Chondrocyte (in vitro differentiated cells): ENCODE data around the gene PACS1. TPM values are rescaled to one million over a fixed set of nuclear protein-coding genes. Genes with fewer than 3 reads are reported as not detected.

ENCODE experiments used
- DNase-seq: peaks from one replicate; pipeline ENCODE4 v3.0.0; 2021; ENCODE audit warnings: mixed read lengths, low spot score
- H3K27ac Mint-ChIP-seq: one replicate; pipeline ENCODE4 v1.8.0; 2021; ENCODE audit warnings: mild to moderate bottlenecking, moderate library complexity, mixed read lengths; ENCODE audit not compliant: unreplicated experiment
- H3K27me3 Mint-ChIP-seq: 2 replicates; pipeline ENCODE4 v1.8.0; 2021; ENCODE audit warnings: low read depth, mixed read lengths
- H3K36me3 Mint-ChIP-seq: 2 replicates; pipeline ENCODE4 v1.8.0; 2021; ENCODE audit warnings: low read depth, mixed read lengths
- H3K4me1 Mint-ChIP-seq: 2 replicates; pipeline ENCODE4 v1.8.0; 2021; ENCODE audit warnings: low read depth, mild to moderate bottlenecking, mixed read lengths
- H3K4me3 Mint-ChIP-seq: one replicate; pipeline ENCODE4 v1.8.0; 2021; ENCODE audit warnings: mild to moderate bottlenecking, moderate library complexity, mixed read lengths; ENCODE audit not compliant: unreplicated experiment
- H3K9me3 Mint-ChIP-seq: 2 replicates; pipeline ENCODE4 v1.8.0; 2021; ENCODE audit warnings: low read depth, mixed read lengths
- total RNA-seq: library from RNA; stranded (reverse); gene quantifications from 3 replicates; pipeline ENCODE4 v1.2.1, GENCODE V29; 2021
- TF ChIP-seq, protein P1 (sequence below): fragments of 200-600 bp; sonication (generic); IDR thresholded peaks from 2 replicates; pipeline ENCODE4 v1.5.0; 2021; ENCODE audit warnings: antibody characterized with exemption, mild to moderate bottlenecking, moderate library complexity

PACS1 gene
- total RNA-seq, 1 donor from 2014 or later = 90.7 TPM

DNA sequence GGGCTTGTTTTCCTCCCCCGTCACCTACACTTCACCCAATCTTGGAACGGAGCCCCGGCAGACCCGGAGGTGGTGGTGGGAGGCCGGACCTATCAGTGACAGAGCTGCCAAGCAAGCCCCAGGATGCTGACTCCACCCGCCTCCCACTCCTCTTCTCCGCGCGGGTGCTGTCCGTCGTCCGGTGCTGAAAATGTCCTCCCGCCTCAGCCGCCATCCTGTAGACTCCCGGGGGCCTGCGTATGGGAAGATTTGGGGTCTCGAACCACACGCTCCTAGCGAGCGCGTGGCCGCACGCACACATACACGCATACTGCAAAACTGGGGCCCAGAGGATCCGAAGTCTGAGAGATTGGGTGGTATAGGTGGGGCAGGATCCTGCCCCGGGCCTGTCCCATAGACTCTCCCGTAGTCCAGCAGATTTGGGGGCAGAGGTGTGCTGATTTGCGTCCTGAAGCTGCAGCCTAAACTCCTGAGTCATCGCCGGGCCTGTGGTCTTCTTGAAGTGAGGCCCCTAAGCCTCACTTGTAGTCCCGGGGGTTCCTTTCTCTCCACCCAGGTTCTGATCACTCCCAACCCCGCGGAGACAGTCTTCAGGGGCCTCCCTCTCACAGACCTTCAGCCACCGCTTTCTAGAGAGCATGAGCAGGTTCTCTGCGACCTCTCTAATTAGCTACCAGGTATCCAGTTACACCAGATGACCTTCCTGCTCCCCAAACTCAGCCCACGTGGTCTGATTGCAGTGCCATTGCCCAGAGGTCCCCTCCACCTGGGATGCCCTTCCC, 219.7 kb downstream of the PACS1 start:
- Mint-ChIP-seq H3K4me1 (peaks cover 43% of the 10 kb centered on the region), H3K4me3 (peak overlapping the region; percentile 87), H3K27ac (peak overlapping the region; percentile 98), H3K27me3 (peaks cover 5% of the 10 kb centered on the region), H3K36me3 (no peaks in the 10 kb centered on the region), H3K9me3 (no peaks in the 10 kb centered on the region)
- TF ChIP-seq, protein P1, sequence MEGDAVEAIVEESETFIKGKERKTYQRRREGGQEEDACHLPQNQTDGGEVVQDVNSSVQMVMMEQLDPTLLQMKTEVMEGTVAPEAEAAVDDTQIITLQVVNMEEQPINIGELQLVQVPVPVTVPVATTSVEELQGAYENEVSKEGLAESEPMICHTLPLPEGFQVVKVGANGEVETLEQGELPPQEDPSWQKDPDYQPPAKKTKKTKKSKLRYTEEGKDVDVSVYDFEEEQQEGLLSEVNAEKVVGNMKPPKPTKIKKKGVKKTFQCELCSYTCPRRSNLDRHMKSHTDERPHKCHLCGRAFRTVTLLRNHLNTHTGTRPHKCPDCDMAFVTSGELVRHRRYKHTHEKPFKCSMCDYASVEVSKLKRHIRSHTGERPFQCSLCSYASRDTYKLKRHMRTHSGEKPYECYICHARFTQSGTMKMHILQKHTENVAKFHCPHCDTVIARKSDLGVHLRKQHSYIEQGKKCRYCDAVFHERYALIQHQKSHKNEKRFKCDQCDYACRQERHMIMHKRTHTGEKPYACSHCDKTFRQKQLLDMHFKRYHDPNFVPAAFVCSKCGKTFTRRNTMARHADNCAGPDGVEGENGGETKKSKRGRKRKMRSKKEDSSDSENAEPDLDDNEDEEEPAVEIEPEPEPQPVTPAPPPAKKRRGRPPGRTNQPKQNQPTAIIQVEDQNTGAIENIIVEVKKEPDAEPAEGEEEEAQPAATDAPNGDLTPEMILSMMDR = no peak
- DNase-seq = no peak

DNA sequence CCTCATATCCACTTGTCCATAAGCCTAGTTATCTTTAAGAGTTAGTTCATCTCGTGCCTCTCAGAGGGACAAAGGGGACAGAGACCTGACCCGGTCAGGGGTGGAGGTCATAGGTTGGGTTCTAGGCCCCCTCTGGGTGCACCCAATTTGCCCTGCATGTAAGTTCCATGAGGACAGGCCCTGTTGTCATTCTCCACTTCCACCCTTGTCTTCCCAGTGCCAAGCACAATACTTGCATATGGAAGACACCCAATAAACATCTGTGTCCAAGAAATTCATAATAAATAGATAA, 220.2 kb downstream of the PACS1 start:
- DNase-seq = no peak
- H3K27me3 Mint-ChIP-seq = peaks cover 5% of the 10 kb centered on the region
- no peaks in the 10 kb centered on the region for H3K9me3 Mint-ChIP-seq
- H3K4me3 Mint-ChIP-seq = peak overlapping the region; percentile 87
- H3K27ac Mint-ChIP-seq = no peak overlapping the region
- TF ChIP-seq, protein P1 = no peak
- no peaks in the 10 kb centered on the region for H3K36me3 Mint-ChIP-seq
- H3K4me1 Mint-ChIP-seq = peaks cover 43% of the 10 kb centered on the region

DNA sequence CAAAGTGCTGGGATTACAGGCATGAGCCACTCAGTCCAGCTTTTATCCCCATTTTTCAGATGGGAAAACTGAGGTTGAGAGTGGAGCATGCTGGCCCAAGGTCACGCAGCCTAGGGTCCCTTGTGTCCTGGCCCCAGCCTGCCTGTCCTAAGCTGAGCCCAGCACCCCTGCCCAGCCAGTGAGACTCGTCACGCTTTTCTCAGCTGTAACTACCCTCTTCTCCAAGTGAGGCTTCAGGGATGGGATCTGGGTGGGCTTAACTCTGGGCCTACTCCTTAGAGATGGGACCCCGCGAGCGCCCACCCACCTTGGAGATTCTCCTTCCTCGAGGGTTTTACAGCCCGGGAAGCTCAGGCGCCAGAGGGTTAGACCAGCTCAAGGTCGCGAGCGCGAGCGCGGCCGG, 221.2 kb downstream of the PACS1 start:
- H3K36me3 Mint-ChIP-seq = peaks cover 2% of the 10 kb centered on the region
- no peak overlapping the region for H3K27ac Mint-ChIP-seq
- H3K4me1 Mint-ChIP-seq = peaks cover 39% of the 10 kb centered on the region
- H3K27me3 Mint-ChIP-seq = peaks cover 5% of the 10 kb centered on the region
- no peaks in the 10 kb centered on the region for H3K9me3 Mint-ChIP-seq
- DNase-seq = no peak
- H3K4me3 Mint-ChIP-seq = no peak overlapping the region
- TF ChIP-seq, protein P1 = no peak

DNA sequence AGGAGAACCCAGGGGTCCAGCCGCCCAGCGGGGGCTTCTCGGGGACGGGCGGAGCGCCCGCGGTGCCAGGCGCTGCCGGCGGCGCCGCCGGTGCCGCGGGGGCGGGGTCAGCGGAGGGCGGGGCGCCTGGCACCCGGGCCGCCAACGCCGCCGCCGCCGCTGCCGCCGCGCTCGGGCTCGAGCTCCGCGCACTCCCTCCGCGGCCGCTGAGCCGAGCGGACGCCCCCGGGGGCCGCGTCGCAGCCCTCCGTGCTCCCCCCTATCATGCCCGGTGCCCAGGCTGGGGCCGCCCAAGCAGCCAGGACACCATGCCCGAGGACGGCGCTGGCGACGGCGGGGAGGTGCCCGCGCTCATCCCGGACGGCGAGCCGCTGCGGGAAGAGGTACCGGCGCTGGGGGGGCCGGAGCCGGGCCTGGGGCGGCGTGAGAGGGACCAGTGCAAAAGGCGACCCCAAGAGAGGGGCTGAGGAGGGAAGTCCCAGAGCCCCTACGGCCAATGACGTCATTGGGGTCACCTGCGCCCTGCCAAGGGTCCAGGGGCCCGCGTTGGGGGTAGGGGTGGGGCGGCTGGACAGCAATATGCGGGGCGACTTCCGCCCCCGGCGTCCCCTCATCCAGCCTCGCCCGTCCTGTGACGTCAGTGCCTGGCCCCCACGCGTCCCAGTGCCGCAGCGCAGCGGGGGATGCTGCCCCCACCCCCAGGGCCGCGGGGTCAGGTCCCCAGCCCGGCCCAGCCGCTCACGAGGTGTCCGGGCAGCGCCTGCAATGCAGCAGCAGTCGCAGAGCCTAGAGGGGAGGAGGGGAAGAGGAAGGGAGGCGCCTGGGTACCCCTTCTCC, 221.9 kb downstream of the PACS1 start, which contains the start of gene TMEM151A:
TSS of gene TMEM151A (plus strand) at position 189 of the 837 bp plus-strand sequence. CDS start at position 309, 120 bp downstream.
- Mint-ChIP-seq H3K27me3 (peaks cover 5% of the 10 kb centered on the region), H3K36me3 (peaks cover 3% of the 10 kb centered on the region), H3K4me3 (peak within 1 kb of the TSS; percentile 87), H3K27ac (no peak within 1 kb of the TSS), H3K4me1 (peaks cover 34% of the 10 kb centered on the region), H3K9me3 (no peaks in the 10 kb centered on the region)
- DNase-seq = no peak
- TF ChIP-seq, protein P1 = no peak

DNA sequence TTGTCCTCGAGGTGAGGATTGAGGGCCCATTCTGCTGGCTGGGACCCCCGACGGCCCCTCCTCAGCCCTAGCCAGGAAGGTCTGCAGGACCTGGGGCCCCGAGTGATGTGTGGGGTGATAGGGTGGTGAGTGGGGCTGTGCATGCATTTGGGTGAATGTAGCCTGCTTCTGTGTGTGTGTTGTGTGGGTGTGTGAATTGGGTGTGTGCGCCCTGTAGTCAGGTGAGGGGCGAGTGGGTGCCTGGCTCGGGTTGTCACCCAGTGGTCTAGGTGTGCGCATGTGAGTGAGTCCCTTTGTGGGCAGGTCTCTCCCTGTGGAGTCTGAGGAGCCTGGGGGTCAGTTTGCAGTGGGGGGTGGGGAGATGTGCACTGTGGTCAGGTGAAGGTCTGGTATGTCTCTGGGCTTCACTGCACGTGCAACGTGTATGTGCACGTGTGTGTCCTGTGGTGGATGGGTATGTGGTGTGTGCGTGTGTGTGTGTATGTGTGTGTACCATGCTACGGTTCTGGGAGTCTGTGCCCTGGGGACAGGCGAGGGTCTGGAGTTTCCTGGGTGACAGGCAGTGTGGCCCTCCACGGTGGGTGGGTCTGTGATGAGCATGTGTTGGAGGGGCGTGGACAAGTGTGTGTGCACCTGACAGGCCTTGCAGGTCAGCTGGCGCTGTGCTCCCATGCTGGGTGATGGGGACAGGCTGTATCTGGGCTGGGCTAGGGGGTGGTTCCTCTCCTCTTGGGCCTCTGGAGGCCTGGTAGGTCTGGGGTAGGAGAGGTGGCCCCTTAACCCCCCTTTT, 222.7 kb downstream of the PACS1 start:
- TF ChIP-seq, protein P1 = no peak
- peak overlapping the region; percentile 52 for H3K4me3 Mint-ChIP-seq
- no peak for DNase-seq
- no peak overlapping the region for H3K27ac Mint-ChIP-seq
- peaks cover 26% of the 10 kb centered on the region for H3K4me1 Mint-ChIP-seq
- H3K27me3 Mint-ChIP-seq = peaks cover 5% of the 10 kb centered on the region
- H3K36me3 Mint-ChIP-seq = peaks cover 3% of the 10 kb centered on the region
- no peaks in the 10 kb centered on the region for H3K9me3 Mint-ChIP-seq
